ENCODE data around the gene IPO13.

The IPO13 gene

DNA sequence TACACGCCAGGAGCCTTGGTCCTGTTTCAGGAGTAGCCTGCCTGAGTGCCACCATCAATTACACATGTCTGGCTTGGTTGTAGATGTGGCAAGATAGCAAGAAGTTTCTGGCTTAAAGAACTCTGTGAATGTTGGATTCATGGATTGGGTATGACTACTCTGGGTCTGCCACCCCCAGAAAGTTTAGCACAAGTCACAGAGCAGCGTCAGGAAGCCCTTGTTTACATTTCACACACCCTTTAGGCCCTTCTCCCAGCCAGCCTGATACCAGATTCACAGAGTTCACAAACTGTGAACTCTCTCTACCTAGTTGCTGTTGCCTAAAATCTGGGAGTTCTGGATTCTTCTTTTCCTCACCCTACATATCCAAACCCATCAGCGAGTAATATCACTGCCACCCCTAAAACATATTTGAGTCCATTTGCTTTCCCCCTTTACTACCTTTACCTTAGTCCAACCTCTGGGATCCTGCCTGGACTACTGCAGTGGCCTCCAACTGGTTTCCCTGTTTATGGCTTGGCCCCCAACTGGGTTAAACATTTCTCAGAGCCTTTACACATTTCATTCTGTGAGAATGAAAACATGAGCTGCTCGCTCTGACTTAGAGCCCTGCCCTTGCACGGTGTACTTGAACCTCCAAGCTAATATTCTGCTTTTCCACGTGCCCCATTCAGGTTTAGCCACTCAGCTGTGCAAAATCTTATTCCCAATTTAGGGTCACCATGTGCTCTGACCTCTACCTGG lies 40.6 kb downstream of the IPO13 start:
- no peak for DNase-seq (ENCODE audit: low read depth in 2 of 2)

DNA sequence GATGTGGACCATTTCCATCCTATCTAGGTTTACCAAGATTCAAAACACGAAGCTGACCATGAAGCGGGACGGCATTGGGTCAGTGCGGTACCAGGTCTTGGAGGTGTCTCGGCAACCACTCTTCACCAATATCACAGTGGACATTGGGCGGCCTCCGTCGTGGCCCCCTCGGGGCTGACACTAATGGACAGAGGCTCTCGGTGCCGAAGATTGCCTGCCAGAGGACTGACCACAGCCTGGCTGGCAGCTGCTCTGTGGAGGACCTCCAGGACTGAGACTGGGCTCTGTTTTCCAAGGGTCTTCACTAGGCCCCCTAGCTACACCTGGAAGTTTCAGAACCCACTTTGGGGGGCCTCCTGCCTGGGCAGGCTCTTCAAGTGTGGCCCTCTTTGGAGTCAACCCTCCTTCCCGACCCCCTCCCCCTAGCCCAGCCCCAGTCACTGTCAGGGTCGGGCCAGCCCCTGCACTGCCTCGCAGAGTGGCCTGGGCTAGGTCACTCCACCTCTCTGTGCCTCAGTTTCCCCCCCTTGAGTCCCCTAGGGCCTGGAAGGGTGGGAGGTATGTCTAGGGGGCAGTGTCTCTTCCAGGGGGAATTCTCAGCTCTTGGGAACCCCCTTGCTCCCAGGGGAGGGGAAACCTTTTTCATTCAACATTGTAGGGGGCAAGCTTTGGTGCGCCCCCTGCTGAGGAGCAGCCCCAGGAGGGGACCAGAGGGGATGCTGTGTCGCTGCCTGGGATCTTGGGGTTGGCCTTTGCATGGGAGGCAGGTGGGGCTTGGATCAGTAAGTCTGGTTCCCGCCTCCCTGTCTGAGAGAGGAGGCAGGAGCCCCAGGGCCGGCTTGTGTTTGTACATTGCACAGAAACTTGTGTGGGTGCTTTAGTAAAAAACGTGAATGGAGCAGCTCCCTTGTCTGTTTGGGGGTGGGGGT lies 43.8 kb downstream of the IPO13 start:
- DNase-seq (ENCODE audit: low read depth in 2 of 2) = no peak

GRCh38 chr1:43991200-43991475 lies 44.4 kb downstream of the IPO13 start:
- no peak for DNase-seq (ENCODE audit: low read depth in 2 of 2)

DNA sequence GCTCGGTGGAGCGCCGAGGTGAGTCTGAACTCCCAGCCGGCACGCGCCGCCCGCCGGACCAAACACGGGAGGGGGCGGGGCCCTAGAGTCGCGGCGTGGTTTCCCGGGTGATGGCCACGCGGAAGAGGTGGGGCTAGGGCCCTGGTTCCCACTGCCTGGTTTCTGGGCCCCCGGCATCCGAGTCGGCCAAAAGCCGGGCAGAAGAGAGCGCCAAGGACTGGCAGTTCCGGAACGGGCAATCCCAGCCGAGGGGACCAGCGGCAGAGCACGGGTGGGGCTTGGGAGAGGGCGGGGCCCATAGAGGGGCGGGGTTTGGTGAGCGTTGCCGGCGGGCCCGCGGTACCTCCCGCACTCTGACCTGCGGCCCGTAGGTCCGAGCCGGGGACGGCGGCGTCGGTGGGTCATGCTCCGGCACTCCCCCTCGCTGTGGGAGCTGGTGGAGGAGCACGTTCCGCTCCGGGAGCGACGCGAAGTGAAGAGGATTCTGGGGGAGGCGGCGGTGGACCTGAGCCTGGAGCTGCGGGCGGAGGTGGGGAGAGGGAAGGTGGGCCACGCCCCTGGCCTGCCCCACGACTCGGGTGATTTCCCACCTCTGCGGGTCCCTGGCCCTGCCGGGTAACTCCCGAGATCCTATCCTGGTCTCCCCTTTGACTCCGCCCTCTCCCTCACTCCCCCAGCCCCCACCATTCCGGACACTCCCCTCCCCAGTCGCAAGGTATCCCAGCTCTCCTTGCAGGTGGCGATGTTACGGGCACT lies 44.9 kb downstream of the IPO13 start, which contains the start of gene CCDC24:
Gene CCDC24, plus strand, starts transcription at position 124 of the 756 bp plus-strand sequence. Its CDS starts 280 bp downstream, at position 404.
- peak; percentile 44 to 45 for DNase-seq (ENCODE audit: low read depth in 2 of 2)

GRCh38 chr1:43992232-43992995 lies 45.7 kb downstream of the IPO13 start:
- no peak for DNase-seq (ENCODE audit: low read depth in 2 of 2)

GRCh38 chr1:43993206-43993914 lies 46.6 kb downstream of the IPO13 start:
- no peak for DNase-seq (ENCODE audit: low read depth in 2 of 2)

- no peak for DNase-seq (ENCODE audit: low read depth in 2 of 2)
Observed at GRCh38 chr1:43994071-43994470, 47.3 kb downstream of the IPO13 start.

- DNase-seq (ENCODE audit: low read depth in 2 of 2) = no peak
Observed at GRCh38 chr1:43994794-43995790, 48.3 kb downstream of the IPO13 start.

GRCh38 chr1:43995984-43996732 lies 49.4 kb downstream of the IPO13 start:
- no peak for DNase-seq (ENCODE audit: low read depth in 2 of 2)

- no peak for DNase-seq (ENCODE audit: low read depth in 2 of 2)
Observed at GRCh38 chr1:43996733-43997115, 50.0 kb downstream of the IPO13 start.

DNA sequence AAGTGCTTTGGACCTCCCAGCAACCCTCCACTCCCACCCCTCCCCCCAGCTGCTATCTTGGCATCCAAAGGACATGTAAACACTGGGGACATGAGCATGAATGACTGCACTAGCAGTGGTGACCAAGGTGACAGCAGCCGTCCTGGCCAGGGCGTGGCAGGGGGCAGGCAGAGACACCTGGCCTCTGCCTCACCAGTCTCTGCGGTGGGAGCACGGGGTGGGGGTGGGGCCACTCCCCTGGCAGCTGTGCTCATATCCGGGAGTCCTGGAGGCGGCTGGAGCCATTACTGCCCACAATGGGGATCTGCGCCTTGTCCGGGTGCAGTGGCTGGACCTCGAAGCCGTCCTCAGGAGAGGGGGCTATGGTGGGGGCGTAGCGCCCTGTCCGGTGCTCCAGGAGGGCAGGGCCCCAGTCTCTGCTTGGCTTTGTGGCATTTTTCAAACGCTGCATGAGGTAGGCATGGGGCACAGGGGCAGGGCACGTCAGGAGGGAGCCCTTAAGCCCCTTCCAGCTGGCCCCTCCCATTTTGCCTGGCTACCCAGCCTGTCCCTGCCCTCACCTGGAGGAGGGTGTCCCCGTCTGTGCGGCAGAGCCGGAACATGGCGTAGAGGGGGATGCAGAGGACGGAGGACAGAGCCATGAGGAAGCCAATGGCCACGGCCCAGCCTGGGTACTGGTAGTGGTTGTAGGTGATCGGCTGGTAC lies 50.7 kb downstream of the IPO13 start:
- DNase-seq (ENCODE audit: low read depth in 2 of 2) = no peak

GRCh38 chr1:43998000-43998378 lies 51.2 kb downstream of the IPO13 start:
- DNase-seq (ENCODE audit: low read depth in 2 of 2) = no peak

DNA sequence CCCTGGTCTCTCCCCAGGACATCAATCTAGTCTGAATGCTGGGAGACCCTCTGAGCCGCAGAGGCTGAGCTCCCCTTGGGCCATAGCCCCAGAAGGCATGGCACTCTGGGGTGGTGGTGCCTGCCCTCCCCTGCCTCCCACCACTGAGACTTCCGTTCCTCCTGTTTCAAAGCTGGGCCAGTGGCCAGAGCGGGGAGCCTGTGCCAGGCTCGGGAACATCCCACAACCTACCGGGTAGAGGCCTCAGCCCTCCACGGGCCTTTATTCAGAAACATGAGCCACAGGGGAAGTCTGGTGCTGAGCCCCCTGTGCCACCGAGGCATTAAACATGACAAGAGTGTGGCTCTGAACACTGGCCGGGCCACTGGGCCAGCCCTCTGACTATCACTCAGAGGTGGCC lies 52.7 kb downstream of the IPO13 start:
- no peak for DNase-seq (ENCODE audit: low read depth in 2 of 2)

DNA sequence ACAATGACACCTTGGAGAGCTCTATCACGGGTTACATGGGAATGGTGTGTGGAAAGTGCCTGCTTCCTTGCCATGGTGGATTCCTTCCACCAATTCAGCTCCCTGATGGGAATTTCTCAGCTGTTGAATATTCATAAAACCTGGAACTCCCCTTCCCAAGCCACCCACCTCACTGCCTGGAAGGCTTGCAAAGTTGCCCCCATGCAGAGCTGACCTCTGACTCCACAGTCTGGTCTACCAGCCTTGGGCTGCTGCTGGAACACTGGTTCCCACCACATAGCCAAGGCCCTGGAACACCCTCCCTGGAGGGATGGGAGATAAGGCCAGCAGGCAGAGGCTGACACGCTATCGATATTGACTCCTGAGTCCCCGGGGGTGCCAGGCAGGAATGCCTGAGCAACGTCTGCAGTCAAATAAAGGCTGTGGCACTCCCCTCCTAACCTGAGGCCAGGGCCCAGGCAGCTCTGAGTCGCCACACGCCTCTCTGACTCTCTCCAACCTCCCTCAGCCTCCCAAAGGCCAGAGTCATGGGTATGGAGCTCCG lies 53.4 kb downstream of the IPO13 start:
- DNase-seq (ENCODE audit: low read depth in 2 of 2) = no peak

GRCh38 chr1:44002165-44002564 lies 55.4 kb downstream of the IPO13 start:
- no peak for DNase-seq (ENCODE audit: low read depth in 2 of 2)

GRCh38 chr1:44002606-44003157 lies 55.9 kb downstream of the IPO13 start:
- DNase-seq (ENCODE audit: low read depth in 2 of 2) = no peak

- DNase-seq (ENCODE audit: low read depth in 2 of 2) = no peak
Observed at GRCh38 chr1:44008259-44008658, 61.5 kb downstream of the IPO13 start.
